B cell (primary cell): ENCODE measurements around the gene NUDT1. TPM values are rescaled to one million over a fixed set of nuclear protein-coding genes. Genes with fewer than 3 reads are reported as not detected.

Experiments
- ATAC-seq: fragments of 200-7000 bp; cut with Tn5 transposase; one replicate; pipeline ENCODE4 v1.10.0; 2021; ENCODE audit warnings: low read depth, mild to moderate bottlenecking, moderate number of reproducible peaks, moderate library complexity
- CTCF ChIA-PET: fragments of 350-600 bp; sonication (Branson Sonifier 250); formaldehyde crosslinking; loops from one replicate; lab custom pipeline; 2021; ENCODE audit warnings: antibody characterized with exemption, inconsistent platforms; lab: Charles Lee
- POLR2A ChIA-PET: fragments of 350-600 bp; sonication (Branson Sonifier 250); formaldehyde crosslinking; loops from one replicate; lab custom pipeline; 2021; ENCODE audit warnings: antibody characterized with exemption; lab: Charles Lee
- DNase-seq: peaks from one replicate; pipeline ENCODE4 v3.0.0; 2013
- H2AFZ ChIP-seq: 2 replicates; pipeline ENCODE4 v1.6.1; 2012; ENCODE audit warnings: mild to moderate bottlenecking, low read depth, low read length; ENCODE audit not compliant: insufficient read depth, poor library complexity, severe bottlenecking
- H3K27ac ChIP-seq, 2 donors: 1 replicate in 1 of 2; 2 replicates in 1 of 2; pipeline ENCODE4 v1.5.1; 2012 to 2013; ENCODE audit warnings: low read length in 2 of 2, mild to moderate bottlenecking in 2 of 2, moderate library complexity in 1 of 2
- H3K27me3 ChIP-seq, 4 experiments: fragments of 200-600 bp in 1 of 4; sonication (generic) in 1 of 4; replicated peaks in 1 of 4; 1 replicate in 2 of 4; 2 replicates in 2 of 4; pipeline versions ENCODE4 v1.6.1 to v1.7.0; 2013 to 2016; ENCODE audit warnings: low read length in 3 of 4, mild to moderate bottlenecking in 2 of 4, mixed read lengths in 1 of 4, moderate library complexity in 1 of 4; ENCODE audit not compliant: insufficient read depth in 4 of 4, control insufficient read depth in 3 of 4; ENCODE audit errors: control extremely low read depth in 1 of 4
- H3K36me3 ChIP-seq, 2 experiments: replicated peaks in 1 of 2; 1 replicate in 1 of 2; 2 replicates in 1 of 2; pipeline versions ENCODE4 v1.6.1 to v1.7.1; 2013; ENCODE audit warnings: low read length in 1 of 2; ENCODE audit not compliant: insufficient read depth in 2 of 2, control insufficient read depth in 1 of 2; ENCODE audit errors: control extremely low read depth in 1 of 2, extremely low read depth in 1 of 2
- H3K4me1 ChIP-seq, 2 donors: fragments of 200-600 bp in 1 of 2; sonication (generic) in 1 of 2; 1 replicate in 1 of 2; 2 replicates in 1 of 2; pipeline versions ENCODE4 v1.5.1 to v1.6.1; 2013 to 2017; ENCODE audit warnings: low read length in 2 of 2; ENCODE audit not compliant: control insufficient read depth in 2 of 2, insufficient read depth in 2 of 2
- H3K4me2 ChIP-seq: replicated peaks from 2 replicates; pipeline ENCODE3; 2012; ENCODE audit warnings: mild to moderate bottlenecking, low read depth, low read length; ENCODE audit not compliant: poor library complexity, severe bottlenecking
- H3K4me3 ChIP-seq, 5 experiments: fragments of 200-600 bp in 1 of 5; sonication (generic) in 1 of 5; 1 replicate in 3 of 5; 2 replicates in 2 of 5; pipeline versions ENCODE4 v1.5.1 to v1.7.0; 2011 to 2016; ENCODE audit warnings: low read length in 4 of 5, mild to moderate bottlenecking in 4 of 5, low read depth in 2 of 5, control low read depth in 1 of 5, moderate library complexity in 1 of 5; ENCODE audit not compliant: insufficient read depth in 1 of 5; ENCODE audit errors: control extremely low read depth in 1 of 5, extremely low read depth in 1 of 5
- H3K79me2 ChIP-seq: fragments of 200-600 bp; sonication (generic); one replicate; pipeline ENCODE4 v1.6.0; 2016; ENCODE audit warnings: low read length; ENCODE audit not compliant: control insufficient read depth, insufficient read depth
- H3K9ac ChIP-seq: fragments of 200-600 bp; sonication (generic); 2 replicates; pipeline ENCODE4 v1.6.1; 2017; ENCODE audit warnings: mild to moderate bottlenecking, low read length, moderate library complexity
- H3K9me3 ChIP-seq, 3 donors: one replicate each; pipeline versions ENCODE4 v1.6.1 to v1.7.1; 2013; ENCODE audit warnings: low read length in 2 of 3; ENCODE audit not compliant: control insufficient read depth in 2 of 3, insufficient read depth in 1 of 3; ENCODE audit errors: control extremely low read depth in 1 of 3
- H4K20me1 ChIP-seq: 2 replicates; pipeline ENCODE4 v1.6.0; 2012; ENCODE audit warnings: mild to moderate bottlenecking, low read length; ENCODE audit not compliant: insufficient read depth, control insufficient read depth, poor library complexity, severe bottlenecking
- H3K27ac Mint-ChIP-seq: one replicate; pipeline ENCODE4 v1.8.0; 2021; ENCODE audit warnings: mixed read lengths
- H3K27me3 Mint-ChIP-seq: one replicate; pipeline ENCODE4 v1.8.0; 2021; ENCODE audit warnings: mixed read lengths
- H3K4me1 Mint-ChIP-seq: one replicate; pipeline ENCODE4 v1.8.0; 2021; ENCODE audit warnings: mixed read lengths
- H3K4me3 Mint-ChIP-seq: one replicate; pipeline ENCODE4 v1.8.0; 2021; ENCODE audit warnings: mixed read lengths
- H3K9me3 Mint-ChIP-seq: one replicate; pipeline ENCODE4 v1.8.0; 2022; ENCODE audit warnings: mixed read lengths; ENCODE audit not compliant: insufficient read depth
- EZH2 ChIP-seq: IDR thresholded peaks from 2 replicates; pipeline ENCODE4 v1.6.1; 2012; ENCODE audit warnings: borderline replicate concordance, low read depth, mild to moderate bottlenecking, moderate library complexity, low read length; ENCODE audit not compliant: insufficient read depth, poor library complexity, severe bottlenecking
- WGBS: methylation state at CpG from one replicate; pipeline ENCODE4 v1.1.5; 2013; ENCODE audit warnings: missing lambda C conversion rate; ENCODE audit not compliant: insufficient coverage; 5-methylcytosine and 5-hydroxymethylcytosine counted together
- intact Hi-C: fragments of 100-400 bp; cut with micrococcal nuclease; formaldehyde crosslinking; loops from one replicate; pipeline ENCODE4 v1.10.0; 2022
- polyA plus RNA-seq: library from polyadenylated mRNA; depleted of rRNA; stranded (reverse); fragments of >200 nt; gene quantifications from 2 replicates; pipeline ENCODE4 v1.2.3, GENCODE V29; 2012
- total RNA-seq, 2 donors: library from RNA; stranded (reverse); fragments of 120-200 nt in 1 of 2; gene quantifications; 1 replicate in 1 of 2; 2 replicates in 1 of 2; pipeline versions ENCODE4 v1.2.3 to v1.2.4, GENCODE V29; 2013 to 2022
- TF ChIP-seq, protein P1 (sequence below): fragments of 200-600 bp; IDR thresholded peaks from one replicate; pipeline ENCODE4 v1.8.0; 2022; ENCODE audit warnings: antibody characterized with exemption, mild to moderate bottlenecking

NUDT1 gene
- total and polyA plus RNA-seq, 2 donors (not counting 1 experiment from before 2014, with no cell fraction given), result 21.1 to 22.9 TPM

DNA sequence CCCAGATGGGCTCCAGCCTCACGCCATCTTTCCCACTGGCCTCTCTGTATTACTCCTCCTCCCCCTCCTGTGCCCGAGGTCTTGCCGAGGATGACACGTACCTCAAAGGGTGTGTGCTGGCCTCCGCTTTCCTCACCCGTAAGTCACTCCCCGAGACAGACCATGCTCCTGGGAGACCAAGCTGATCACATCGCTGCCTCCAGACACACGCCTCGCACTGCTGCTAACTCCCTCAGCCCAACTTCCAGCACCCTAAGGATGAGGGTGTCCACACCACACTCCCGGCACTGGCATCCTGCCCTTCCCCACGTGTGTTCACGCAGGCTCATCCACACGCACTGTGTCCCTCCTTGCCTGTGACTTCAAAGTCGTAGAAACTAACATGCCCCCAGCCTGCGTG lies 33.3 kb upstream of the NUDT1 start:
- peaks cover 0 to 10% of the 10 kb centered on the region in 2 donors for H3K4me1 ChIP-seq
- DNase-seq (no peak), ATAC-seq (no peak)
- peaks cover 0 to 4% (median 0%) of the 10 kb centered on the region in 3 donors for H3K9me3 ChIP-seq
- no peaks in the 10 kb centered on the region for H4K20me1 ChIP-seq
- Mint-ChIP-seq H3K27me3 (no peaks in the 10 kb centered on the region), H3K27ac (no peak overlapping the region), H3K9me3 (no peaks in the 10 kb centered on the region), H3K4me1 (peaks cover 15% of the 10 kb centered on the region), H3K4me3 (no peak overlapping the region)
- no peak overlapping the region for H3K4me2 ChIP-seq
- ChIA-PET CTCF (interaction anchor here (1.0 to 3.7 kb wide), 8 partner anchors 28 to 630 kb away, joined by 3 to 21 read pairs (median 6); partner anchors contain the start of gene EIF3B), POLR2A (no interaction called here)
- H3K27me3 ChIP-seq, result no peaks in the 10 kb centered on the region
- intact Hi-C loops, result loop anchor here (1.0 kb wide), 2 partner anchors 108 to 629 kb away; no protein-coding TSS in a partner anchor
- peaks cover 0 to 33% of the 10 kb centered on the region in 2 experiments for H3K36me3 ChIP-seq
- WGBS, result 97% methylated on average over 16 of the region's 16 CpGs
- no peaks in the 10 kb centered on the region for H3K79me2 ChIP-seq
- H2AFZ ChIP-seq, result no peak overlapping the region
- H3K9ac ChIP-seq, result no peak overlapping the region
- H3K27ac ChIP-seq, result no peak overlapping the region
- TF ChIP-seq, protein P1, sequence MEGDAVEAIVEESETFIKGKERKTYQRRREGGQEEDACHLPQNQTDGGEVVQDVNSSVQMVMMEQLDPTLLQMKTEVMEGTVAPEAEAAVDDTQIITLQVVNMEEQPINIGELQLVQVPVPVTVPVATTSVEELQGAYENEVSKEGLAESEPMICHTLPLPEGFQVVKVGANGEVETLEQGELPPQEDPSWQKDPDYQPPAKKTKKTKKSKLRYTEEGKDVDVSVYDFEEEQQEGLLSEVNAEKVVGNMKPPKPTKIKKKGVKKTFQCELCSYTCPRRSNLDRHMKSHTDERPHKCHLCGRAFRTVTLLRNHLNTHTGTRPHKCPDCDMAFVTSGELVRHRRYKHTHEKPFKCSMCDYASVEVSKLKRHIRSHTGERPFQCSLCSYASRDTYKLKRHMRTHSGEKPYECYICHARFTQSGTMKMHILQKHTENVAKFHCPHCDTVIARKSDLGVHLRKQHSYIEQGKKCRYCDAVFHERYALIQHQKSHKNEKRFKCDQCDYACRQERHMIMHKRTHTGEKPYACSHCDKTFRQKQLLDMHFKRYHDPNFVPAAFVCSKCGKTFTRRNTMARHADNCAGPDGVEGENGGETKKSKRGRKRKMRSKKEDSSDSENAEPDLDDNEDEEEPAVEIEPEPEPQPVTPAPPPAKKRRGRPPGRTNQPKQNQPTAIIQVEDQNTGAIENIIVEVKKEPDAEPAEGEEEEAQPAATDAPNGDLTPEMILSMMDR, result no peak
- TF ChIP-seq EZH2, result no peak
- no peak overlapping the region for H3K4me3 ChIP-seq

DNA sequence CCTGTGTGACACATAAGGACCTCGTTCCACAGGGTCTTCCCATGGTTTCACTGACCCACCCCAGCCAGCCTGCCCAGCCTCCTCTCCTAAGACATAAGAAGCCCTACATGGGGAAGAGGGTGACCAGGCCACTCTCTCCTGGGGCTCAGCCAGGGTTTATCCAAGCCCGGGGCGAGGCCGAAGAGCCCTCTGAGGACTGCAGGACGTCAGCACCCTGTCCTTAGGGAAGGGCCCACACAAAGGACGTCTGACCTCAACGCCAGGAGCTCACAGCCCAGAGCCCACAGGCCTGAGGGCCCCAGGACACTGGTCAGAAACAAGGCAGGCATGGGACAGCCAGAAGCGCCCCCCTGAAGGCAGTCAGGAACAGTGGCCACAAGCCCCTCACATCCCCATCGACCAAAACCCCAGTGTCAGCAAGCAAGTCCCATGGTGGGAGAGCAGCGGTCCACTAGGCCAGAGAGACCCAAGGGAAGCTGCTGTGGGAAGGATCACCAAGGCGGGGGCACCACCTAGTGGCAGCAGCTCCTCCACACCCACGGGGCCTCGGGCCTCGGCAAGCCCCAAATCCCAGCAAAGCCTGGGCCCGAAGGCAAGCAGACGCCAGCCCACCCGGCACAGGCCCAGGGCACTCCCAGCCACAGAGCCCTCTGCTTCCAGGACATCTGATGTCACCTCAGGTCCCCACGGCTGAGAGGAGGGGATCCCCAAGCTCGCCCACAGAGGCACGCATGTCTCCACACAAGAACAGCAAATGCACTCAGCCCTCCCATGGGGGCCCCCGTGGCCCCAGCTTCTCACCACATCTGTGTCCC lies 32.7 kb upstream of the NUDT1 start:
- H3K27me3 Mint-ChIP-seq, result no peaks in the 10 kb centered on the region
- TF ChIP-seq, protein P1, result peak; percentile 71
- no peak for TF ChIP-seq EZH2
- ChIA-PET POLR2A (no interaction called here), CTCF (interaction anchor here (0.5 to 3.7 kb wide), 13 partner anchors 11 to 630 kb away, joined by 3 to 21 read pairs (median 4); partner anchors contain the start of gene EIF3B)
- peak; percentile 75 for ATAC-seq
- H3K9me3 ChIP-seq, result peaks cover 0 to 4% (median 0%) of the 10 kb centered on the region in 3 donors
- no peak overlapping the region for H3K4me3 Mint-ChIP-seq
- peaks cover 0 to 5% of the 10 kb centered on the region in 2 donors for H3K4me1 ChIP-seq
- DNase-seq, result peak; percentile 74
- H3K4me3 ChIP-seq, result no peak overlapping the region
- H3K27ac ChIP-seq, result no peak overlapping the region
- peaks cover 9% of the 10 kb centered on the region for H3K4me1 Mint-ChIP-seq
- peak overlapping the region; percentile 21 for H2AFZ ChIP-seq
- peaks cover 0 to 39% of the 10 kb centered on the region in 2 experiments for H3K36me3 ChIP-seq
- H3K4me2 ChIP-seq, result no peak overlapping the region
- H3K27me3 ChIP-seq, result no peaks in the 10 kb centered on the region
- H3K79me2 ChIP-seq, result no peaks in the 10 kb centered on the region
- peak overlapping the region; percentile 7 for H3K27ac Mint-ChIP-seq
- H3K9me3 Mint-ChIP-seq, result no peaks in the 10 kb centered on the region
- no peaks in the 10 kb centered on the region for H4K20me1 ChIP-seq
- intact Hi-C loops, result loop anchor here (1.0 kb wide), 2 partner anchors 109 to 630 kb away; no protein-coding TSS in a partner anchor
- 71% methylated on average over 21 of the region's 21 CpGs for WGBS
- H3K9ac ChIP-seq, result no peak overlapping the region
